ENCODE measurements around the gene ACSF3.
A peak's percentile ranks its signal among the peaks of the same experiment; 100 is the strongest.

Gene ACSF3

DNA sequence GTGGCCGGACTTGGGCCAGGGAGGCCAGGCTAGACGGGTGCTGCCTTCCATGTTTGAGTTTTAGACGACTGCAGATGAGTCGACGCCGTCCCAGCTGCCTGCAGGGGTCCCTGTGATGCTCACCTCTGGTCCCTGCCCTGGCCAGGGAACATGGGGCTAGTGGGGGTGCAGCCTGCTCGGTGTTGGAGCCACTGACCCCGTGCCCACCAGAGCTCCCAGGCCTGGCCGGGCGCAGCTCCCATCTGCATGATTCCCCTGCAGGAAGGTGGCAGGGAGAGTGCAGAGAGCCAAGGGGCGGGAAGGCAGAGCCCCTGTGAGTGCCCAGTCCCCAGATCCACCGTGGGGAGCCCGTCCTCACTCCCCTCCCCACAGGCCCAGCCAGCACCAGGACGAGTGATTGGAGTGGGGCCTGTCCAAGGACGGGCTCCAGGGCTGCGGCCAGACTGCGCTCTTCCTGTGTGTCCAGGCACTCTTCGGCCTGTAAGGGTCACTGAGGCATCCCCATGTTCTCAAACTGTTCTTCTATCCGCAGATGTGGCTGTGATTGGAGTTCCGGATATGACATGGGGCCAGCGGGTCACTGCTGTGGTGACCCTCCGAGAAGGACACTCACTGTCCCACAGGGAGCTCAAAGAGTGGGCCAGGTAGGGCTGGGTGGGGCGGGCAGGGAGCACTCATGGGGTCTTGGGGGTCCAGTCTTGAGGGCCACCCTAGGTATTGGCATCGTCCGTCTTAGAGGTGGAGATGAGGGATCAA is 51.9 kb downstream of the ACSF3 start:
- DNase-seq (ENCODE audit: low spot score) = no peak

- no peak for DNase-seq (ENCODE audit: low spot score)
Measured at GRCh38 chr16:89146211-89147005, 52.8 kb downstream of the ACSF3 start.

DNA sequence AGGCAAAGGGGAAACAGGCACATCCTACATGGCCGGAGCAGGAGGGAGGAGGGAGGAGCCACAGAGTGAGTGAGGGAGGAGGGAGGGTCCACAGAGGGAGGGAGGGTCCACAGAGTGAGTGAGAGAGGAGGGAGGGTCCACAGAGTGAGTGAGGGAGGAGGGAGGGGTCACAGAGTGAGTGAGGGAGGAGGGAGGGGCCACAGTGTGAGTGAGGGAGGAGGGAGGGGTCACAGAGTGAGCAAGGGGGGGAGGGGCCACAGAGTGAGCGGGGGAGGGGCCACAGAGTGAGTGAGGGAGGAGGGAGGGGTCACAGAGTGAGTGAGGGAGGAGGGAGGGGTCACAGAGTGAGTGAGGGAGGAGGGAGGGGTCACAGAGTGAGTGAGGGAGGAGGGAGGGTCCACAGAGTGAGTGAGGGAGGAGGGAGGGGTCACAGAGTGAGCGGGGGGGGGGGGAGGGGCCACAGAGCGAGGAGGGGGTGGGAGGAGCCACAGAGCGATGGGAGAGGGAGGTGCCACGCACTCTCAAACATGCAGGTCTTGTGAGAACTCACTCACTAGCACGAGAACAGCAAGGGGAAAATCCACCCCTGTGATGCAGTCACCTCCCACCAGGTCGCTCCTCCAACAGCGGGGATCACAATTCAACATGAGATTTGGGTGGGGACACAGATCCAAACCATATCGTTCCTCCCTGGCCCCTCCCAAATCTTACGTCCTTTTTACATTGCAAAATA is 53.6 kb downstream of the ACSF3 start:
- no peak for DNase-seq (ENCODE audit: low spot score)

DNA sequence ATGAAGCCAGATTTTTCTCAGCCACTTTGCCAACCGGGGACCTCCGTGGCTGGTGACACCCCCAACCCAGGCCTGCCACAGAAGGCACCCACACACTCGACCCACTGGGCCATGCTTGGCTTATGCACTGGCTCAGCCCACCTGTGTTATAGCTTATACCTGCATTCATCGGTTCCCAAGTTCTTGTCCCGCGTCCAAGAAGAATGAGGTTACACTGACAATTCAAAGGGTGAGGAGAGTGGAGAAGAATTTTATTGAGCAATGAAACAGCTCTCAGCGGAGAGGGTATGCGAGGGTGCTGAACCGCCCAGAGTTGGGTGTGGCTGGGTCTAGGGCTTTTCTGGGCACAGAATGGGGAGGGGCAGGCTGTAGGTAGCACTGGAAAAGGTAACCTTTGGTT is 55.7 kb downstream of the ACSF3 start:
- no peak for DNase-seq (ENCODE audit: low spot score)

GRCh38 chr16:89150090-89150835 is 56.6 kb downstream of the ACSF3 start:
- no peak for DNase-seq (ENCODE audit: low spot score)

GRCh38 chr16:89150981-89151380 is 57.3 kb downstream of the ACSF3 start:
- no peak for DNase-seq (ENCODE audit: low spot score)

DNA sequence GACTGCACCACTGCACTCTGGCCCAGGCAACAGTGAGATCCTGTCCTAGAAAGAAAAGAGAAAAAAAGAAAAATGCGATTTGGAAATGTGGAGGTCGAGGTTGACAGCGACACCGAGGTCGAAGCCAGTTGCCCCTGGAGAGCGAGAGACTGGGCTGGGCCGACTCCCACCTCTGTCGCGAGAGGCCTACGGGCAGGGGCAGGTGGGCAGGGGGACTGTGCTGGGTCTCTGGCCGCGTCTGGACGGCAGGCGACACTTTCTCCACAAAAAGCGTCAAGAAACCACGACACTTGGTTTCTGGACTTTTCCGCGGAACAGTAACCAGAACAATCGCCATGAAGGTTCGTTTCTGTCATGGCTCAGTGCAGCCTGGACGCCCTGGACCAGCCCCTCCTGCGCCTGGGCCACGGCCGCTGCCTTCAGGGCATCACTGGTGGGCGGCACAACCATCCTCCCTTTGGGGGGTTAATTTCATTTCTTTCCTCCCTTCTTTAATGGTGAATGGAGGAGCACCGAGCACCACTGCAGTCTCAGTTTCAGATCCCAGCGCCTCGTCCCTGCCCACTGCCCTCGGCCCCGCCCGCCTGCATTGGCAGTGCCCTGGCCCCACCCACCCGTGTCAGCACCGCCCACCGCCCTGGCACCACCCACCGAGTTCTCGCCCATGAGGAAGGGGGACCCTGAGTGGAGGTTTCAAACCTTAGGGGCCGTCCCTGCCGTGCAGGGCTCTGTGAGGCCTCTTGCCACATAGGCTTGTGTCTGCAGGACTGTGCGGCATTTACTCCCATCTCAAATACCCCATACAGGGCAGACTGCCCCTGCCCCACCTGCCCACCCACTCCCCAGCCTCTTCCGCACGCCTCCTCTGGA is 59.4 kb downstream of the ACSF3 start:
- no peak for DNase-seq (ENCODE audit: low spot score)

DNA sequence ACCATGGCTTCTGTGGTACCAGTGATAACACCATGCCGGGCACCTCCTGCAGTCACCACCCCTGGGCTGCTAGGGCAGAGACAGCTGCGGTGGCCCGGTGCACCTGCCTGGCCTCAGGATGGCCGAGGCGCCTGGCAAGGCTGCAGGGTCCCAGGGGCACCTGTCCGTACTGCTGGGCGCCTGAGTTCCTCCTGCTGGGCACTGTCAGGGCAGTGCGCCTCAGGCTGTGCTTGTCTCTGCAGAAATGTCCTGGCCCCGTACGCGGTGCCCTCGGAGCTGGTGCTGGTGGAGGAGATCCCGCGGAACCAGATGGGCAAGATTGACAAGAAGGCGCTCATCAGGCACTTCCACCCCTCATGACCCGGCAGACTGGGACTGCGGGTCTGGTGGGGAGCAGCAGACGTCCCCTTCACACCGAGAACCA is 60.2 kb downstream of the ACSF3 start:
- DNase-seq (ENCODE audit: low spot score) = no peak

GRCh38 chr16:89154390-89155183 is 60.9 kb downstream of the ACSF3 start:
- DNase-seq (ENCODE audit: low spot score) = no peak

DNA sequence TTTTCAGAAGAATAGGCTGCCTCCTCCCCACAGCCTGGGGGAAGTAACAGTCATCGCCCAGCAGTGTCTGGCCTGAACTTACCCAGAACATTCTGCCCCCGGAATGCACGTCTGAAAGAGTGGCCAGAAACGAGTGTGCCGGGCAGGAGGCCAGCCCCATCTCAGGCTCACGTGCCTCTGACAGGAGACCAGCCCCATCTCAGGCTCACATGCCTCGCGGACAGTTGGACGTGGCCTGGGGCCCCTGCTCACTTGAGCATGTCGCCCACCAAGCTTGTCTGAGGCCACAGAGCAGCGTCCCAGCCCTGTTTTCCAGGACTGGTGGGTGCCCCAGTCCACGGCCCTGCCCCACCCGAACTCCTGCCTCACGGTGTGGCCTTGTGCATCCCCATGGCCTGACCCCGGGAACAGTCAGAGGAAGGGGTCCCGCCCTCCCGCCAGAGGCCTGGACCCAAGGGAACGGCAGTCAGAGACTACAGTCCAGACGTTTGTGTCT is 61.6 kb downstream of the ACSF3 start:
- peak; percentile 12 for DNase-seq (ENCODE audit: low spot score)

- no peak for DNase-seq (ENCODE audit: low spot score)
Measured at GRCh38 chr16:89155851-89156739, 62.4 kb downstream of the ACSF3 start.

DNA sequence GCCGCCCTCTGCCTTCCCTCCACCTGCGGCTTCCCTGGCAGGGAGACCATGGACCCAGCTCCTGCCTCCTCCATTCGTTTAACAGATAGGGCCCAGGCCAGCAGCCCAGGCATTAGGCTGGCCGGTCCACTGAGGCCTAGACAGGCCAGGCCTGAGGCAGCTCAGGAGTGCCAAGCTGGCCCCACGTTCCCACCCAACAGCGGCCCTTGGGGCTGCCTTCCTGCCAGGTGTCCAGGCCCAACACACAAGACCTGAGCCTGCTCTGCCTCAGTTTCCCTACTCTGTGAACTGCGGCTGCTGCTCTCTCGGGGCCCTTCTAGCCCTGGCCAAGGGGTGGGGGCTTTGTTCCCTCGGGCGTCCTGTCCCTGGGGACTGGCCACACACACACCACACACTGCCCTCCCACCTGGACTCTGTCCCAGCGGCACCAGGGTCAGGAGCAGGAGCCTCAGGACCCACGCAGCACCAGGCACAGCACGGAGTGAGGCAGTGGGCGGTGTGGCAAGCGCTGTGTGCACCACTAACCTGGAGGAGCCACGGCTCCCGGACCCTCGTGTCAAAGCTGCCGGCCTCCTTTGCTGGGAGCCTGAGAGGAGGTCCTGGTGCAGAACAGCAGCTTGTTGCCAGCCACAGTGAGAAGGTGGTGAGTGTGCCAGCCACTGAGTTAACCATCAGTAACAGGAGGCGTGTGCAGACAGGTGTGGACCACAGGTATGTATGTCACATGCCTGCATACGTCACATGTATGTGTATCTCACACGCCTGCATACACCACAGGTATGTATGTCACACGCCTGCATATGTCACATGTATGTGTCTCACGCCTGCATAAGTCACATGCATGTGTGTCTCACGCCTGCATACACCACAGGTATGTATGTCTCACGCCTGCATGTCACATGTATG is 63.3 kb downstream of the ACSF3 start:
- no peak for DNase-seq (ENCODE audit: low spot score)

GRCh38 chr16:89157778-89158177 is 64.1 kb downstream of the ACSF3 start:
- DNase-seq (ENCODE audit: low spot score) = no peak

GRCh38 chr16:89159066-89159849 is 65.6 kb downstream of the ACSF3 start:
- DNase-seq (ENCODE audit: low spot score) = no peak

DNA sequence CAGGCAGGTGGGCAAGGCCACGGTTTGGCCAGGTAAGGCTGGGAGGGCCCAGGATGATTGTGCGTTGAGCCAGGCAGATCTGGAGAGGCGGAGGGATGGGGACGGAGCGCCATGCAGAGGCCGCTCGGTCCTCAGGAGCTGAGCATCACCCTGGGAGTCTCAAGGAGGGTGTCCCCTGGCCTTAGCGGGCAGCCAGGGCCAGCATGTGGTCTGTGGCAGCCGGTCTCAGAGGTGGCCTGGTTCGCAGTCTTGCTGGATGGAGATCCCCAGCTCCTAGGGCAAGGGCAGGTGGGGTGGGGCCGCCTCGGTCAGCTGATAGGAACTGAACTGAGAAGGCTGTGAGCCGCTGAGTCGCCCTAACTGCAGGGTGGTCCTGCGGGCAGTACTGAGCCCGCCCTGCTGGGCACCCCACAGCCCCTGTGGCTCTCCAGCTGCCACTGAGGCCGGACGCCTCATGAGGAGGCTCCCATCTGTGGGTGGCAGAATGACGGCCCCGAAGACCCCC is 66.2 kb downstream of the ACSF3 start:
- no peak for DNase-seq (ENCODE audit: low spot score)

- no peak for DNase-seq (ENCODE audit: low spot score)
Measured at GRCh38 chr16:89160977-89161701, 67.5 kb downstream of the ACSF3 start.

Data from COLO829 (cell line).